Activated CD8-positive, alpha-beta memory T cell treated with anti-CD3 and anti-CD28 coated beads for 24 hours (primary cell): ENCODE data around the gene IQSEC3.
"Not testable (repeated sequence)": the region's sequence is repeated elsewhere in the genome, so short reads cannot be mapped to it uniquely, and the experiment has no call there.

Source experiments
- DNase-seq: peaks from one replicate; pipeline ENCODE4 v3.0.0-alpha.2; 2020

IQSEC3 gene

DNA sequence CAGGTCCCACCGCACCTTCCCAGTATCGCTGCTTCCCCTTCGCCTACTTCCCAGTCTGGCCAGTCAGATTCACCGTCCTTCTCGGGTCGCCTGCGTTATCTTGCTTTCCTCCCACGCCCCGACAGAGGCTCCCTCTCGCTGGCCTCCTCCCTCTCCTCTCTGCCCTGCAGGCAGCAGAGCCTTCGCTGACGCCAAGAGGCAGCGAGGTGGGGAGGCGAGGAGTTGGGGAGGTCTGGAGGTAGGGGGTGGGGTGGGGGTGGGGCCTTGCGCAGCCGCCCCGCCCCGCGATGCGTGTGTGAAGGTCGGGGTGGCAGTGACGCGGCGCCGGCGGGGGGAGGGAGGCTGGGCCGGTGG is at the start of gene IQSEC3:
Gene IQSEC3 (plus strand): TSS at position 340 of the 354 bp plus-strand sequence. CDS start 116 bp downstream, outside the sequence.
- not testable (repeated sequence) for DNase-seq

DNA sequence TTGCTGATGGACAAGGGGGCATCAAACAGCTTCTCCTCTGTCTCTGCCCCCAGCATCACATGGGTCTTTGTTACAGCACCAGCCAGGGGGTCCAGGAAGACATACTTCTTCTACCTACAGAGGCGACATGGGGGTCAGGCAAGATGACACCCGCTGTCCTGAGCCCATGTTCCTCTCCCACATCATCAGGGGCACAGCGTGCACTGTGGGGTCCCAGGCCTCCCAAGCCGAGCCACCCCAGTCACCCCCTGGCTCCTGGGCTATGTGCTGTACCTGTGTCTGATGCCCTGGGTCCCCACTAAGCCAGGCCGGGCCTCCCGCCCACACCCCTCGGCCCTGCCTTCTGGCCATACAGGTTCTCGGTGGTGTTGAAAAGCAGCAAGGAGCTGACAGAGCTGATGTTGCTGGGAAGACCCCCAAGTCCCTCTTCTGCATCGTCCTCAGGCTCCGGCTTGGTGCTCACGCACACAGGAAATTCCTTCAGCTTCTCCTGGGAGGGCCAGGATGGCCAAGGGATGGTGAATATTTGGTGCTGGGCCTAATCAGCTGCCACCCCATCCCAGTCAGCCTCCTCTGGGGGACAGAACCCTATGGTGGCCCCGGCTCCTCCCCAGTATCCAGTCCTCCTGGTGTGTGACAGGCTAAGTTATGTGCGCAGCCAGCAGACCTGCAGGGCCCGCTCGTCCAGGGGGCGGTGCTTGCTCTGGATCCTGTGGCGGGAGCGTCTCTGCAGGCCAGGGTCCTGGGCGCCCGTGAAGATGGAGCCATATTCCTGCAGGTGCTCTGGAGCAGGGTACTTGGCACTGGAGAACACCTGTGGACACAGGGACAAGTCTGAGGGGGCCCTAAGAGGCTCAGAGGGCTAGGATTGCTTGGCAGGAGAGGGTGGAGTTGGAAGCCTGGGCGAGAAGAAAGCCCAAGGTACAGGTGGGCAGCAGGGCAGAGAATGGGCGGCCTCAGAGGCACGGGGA is 48.9 kb upstream of the IQSEC3 start:
- DNase-seq, result peak; percentile 43

DNA sequence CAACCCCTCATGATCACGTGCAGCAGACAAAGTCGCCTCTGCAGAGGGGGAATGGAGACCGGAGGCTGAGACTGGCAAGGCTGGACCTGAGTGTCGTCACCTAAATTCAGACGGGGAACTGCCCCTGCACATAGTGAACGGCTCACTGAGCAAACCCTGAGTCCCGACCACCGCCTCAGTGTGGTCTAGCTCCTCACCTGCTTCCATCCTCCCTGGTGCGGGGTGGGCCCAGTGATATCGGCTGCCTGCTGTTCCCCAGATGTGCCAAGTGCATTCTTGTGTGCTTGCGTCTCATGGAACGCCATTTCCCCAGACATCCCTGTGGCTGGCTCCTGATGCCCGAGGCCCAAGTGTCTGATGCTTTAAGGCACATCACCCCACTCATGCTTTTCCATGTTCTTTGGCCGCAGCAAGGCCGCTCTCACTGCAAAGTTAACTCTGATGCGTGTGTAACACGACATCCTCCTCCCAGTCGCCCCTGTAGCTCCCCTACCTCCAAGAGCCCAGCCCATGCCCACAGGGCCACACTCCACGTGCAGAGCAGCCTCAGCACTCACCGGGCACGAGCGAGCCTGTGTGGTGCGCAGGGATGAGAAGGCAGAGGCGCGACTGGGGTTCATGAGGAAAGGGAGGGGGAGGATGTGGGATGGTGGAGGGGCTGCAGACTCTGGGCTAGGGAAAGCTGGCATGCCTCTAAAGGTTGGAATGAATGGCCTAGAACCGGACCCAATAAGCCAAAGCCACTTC is 47.6 kb upstream of the IQSEC3 start:
- DNase-seq, result peak; percentile 21

DNA sequence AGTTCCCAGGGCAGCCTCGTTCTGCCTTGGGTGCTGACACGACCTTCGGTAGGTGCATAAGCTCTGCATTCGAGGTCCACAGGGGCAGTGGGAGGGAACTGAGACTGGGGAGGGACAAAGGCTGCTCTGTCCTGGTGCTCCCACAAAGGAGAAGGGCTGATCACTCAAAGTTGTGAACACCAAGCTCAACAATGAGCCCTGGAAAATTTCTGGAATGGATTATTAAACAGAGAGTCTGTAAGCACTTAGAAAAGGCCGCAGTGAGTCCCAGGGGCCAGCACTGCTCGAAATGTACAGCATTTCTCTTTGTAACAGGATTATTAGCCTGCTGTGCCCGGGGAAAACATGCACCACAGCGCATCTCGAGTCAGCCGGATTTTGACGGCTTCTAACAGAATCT is 46.7 kb upstream of the IQSEC3 start:
- peak; percentile 33 for DNase-seq

DNA sequence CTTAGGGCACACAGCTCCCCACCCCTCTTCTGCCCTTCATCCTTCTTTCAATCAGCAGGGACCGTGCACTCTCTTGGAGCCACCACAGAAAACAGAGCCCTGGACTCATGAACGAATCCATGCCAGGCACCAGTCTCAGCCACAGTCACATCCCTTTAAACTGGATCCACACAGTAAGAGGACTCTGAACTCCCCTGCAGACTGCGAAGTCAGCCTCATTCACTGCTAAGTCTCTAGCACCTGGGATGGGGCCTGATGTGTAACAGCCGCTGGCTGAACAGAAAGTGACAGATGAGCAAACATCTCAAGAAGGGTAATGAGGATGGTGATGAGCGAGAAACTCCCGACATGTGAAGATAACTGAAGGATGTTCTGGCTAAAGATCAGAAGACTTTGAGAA is 45.8 kb upstream of the IQSEC3 start:
- peak; percentile 54 for DNase-seq

DNA sequence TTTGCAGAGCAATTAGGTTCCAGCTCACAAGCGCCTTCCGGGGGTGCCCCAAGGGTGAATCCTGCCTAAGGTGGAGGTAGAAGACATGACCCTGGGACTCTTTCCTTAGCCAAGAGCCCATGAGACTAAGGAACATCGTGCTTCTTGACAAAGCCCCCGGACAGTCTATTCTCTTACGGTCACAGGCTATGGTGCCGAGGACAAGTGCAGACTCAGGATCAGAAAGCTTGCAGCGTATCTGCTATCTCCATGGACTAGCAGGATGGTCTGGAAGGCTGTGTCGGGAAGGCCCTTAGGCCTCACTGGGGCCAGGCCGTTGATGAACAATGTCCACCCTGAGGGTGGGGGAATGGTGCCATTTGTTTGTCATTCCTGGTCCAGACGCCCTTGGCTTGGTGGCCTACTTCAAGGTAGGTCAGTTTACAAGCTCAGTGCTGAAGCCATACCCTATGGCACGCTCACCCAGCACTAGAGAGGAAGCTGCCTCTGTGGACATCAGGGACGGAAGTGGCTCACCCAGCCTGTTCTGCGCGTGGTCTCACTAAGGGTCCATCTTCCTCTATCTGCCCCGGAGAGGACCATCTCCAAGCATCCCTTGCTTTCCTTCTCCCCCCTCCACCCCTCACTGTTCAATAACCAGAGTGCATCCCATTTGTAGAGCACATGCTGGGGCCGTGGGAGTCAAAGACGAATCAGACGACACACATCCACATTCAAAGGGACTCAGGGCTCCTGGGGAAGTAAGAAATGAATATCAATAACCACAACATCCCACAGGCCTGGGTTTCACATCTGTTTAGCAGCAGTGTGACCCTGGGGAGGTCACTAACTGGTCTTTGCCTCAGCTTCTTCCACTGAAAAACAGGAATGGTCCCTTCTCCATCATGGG is 45.0 kb upstream of the IQSEC3 start:
- peak; percentile 62 for DNase-seq

DNA sequence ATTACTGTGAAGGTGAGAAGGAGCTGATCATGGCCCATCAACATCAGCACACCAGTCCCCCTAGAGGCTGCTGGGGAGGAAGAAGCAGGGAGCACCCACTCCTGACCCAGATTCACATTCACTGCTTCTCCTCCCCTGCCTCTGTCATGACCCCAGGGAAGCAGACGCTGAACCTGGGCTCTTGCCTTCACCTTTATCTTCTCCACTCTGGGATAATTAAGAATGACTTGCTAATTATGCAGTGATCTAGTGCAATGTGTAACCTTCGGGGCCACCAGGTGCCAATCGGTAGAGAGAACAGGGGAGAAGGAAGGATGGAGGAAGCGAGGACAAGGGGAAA is 44.4 kb upstream of the IQSEC3 start:
- no peak for DNase-seq

DNA sequence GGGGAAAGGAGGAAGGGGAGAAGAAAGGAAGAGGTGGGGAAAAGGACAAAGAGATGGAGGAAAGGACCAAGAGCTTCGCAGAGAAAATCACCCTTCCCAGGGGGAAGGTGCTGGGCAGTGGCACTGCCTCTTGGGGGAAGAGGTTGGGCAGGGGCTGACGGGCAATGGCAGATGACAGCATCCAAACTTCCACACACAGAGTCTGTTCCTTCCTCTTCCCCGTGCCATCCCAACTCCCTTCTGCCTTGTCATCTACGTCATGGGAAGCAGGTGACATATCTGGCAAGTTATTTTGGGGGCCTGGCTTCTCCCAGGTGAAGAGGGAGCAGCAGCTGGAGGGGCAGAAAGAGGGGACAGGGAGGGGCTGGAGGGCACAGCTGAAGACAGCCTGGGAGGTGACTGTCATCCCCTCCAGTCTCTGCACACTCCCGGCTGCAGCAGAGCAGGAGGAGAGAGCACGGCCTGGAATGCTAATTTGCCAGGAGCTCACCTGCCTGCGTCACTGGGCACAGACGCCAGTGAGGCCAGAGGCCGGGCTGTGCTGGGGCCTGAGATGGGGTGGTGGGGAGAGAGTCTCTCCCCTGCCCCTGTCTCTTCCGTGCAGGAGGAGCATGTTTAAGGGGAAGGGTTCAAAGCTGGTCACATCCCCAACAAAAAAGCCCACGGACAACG is 43.9 kb upstream of the IQSEC3 start:
- peak; percentile 57 for DNase-seq

DNA sequence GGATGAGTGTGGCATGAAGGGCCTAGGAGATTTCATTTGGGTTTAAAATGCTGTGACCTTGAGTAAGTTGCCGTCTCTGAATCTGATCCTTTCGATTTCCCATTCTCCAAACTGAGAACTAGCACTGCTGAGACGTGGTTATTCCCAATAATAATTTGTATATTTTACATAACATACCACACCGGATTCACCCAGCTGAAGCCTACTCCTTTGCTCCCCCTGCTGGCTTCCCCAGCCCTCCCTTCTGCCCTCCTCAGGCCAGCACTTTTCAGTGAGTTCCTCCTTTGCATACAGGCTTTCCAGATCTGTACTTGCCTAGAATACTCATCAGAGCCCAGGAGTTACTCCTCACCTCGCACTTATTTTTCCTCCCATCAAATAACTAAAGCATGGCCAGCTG is 38.7 kb upstream of the IQSEC3 start:
- not testable (repeated sequence) for DNase-seq

DNA sequence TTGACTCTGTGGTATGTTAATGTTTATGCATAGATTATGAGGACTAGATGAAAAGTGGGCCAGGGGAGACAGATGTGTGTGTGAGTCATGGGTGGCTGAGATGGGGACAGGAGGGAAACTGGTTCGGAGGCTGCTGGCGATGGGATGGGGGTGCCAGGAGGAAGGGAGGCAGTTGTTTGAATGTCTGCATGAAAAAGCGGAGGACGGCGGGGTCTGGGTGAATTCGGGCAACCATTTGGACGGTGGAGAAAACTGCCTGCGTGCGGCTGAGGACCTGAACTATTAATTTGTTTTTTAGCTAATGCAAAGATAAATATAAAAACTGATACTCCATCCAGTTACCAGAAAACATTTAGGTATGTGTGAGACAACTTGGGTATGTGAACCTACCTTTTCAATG is 27.8 kb upstream of the IQSEC3 start:
- not testable (repeated sequence) for DNase-seq

DNA sequence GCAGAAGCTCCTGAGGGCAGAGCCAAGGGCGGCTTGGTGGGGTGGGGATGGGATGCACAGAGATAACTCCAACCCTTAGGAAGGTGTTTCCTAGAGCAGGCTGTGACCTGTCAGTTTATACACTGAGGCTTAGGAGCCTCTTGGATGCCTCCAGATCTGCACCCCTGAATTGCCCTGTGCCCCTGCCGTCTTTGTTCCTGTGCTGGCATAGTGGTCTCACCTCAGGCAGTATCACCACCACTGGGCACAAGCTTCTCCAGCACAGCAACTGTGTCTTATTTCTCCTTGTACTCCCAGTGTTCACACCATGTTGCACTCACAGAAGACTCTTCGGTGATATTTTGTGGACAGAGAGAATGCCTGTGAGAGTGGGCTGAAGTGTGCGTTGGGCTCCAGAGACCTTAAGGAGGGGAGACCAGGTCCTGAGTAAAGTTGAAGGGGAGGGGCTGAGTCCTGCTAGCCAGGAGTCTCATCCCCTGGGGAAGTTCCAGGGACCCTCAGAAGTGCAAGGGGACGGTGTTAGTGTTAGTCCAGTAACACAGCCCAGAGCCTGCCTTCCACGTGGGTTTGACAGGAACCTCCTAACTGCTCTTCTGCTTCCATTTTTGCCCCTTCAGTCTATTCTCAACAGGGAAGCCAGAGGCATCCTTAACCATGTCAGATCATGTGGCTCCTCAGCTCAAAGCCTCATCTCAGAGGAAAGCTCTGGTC is 26.9 kb upstream of the IQSEC3 start:
- not testable (repeated sequence) for DNase-seq

DNA sequence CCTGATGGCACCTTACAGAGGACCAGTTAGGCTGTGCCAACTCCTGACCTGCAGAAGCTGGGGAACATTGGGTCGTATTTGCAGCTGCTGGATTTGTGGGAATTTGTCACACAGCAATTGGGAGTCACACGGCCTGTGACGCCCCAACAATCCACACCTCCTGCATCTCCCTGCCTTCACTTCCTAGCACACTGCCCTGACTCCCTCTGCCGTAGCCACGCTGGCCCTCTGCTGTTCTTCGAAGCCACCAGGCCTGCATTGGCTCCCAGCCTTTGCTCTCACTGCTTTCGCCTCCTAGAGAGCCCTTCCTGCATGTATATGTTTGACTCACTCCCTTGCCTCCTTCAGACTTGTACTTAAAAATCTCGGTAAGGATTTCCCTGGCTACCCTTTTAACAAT is 22.2 kb upstream of the IQSEC3 start:
- DNase-seq, result not testable (repeated sequence)

DNA sequence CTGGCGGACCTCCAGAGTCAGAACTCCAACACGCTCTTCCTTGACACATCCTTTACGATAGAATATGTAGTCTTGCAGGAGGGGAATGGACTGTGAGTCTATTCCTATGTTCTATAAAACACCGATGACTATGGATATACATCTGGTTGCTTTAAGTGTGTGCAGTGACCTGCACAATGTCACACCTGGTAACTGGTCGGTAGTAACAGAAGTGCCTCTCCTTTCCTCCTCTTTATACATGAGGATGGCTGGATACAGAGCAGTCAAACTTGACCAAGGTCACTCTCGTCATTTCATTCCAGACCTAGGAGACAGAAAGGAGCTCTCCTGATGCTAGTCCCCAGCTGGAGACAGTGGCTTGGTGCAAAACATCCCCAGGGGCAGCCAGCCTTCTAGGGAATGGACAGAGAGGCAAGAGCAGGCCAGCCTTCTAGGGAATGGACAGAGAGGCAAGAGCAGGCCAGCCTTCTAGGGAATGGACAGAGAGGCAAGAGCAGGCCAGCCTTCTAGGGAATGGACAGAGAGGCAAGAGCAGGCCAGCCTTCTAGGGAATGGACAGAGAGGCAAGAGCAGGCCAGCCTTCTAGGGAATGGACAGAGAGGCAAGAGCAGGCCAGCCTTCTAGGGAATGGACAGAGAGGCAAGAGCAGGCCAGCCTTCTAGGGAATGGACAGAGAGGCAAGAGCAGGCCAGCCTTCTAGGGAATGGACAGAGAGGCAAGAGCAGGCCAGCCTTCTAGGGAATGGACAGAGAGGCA is 21.2 kb upstream of the IQSEC3 start:
- DNase-seq, result not testable (repeated sequence)

DNA sequence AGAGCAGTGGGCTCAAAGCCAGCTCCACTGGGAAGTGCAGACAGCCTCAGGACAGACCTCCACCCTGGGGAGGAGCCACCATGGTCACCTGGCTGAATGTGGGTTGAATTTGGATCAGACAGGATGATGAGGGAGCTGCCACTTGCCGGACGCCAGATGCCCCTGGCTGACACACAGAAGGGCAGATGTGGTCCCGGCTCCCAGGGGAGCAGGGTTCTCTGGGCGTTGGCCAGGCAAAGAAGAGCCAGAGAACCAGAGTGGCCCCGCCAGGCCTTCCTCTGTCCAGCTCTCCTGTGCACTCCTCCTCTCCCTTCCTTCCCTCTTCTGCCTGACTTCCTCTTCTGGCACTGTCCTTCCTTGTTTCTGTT is 20.6 kb upstream of the IQSEC3 start:
- not testable (repeated sequence) for DNase-seq

DNA sequence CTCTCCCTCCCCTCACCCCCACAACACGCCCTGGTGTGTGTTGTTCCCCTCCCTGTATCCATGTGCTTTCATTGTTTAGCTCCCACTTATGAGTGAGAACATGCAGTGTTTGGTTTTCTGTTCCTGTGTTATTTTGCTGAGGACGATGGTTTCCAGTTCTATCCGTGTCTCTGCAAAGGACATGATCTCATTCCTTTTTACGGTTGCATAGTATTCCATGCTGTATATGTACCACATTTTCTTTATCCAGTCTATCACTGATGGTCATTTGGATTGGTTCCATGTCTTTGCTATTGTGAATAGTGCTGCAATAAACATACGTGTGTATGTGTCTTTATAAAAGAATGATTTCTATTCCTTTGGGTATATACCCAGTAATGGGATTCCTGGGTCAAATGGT is 20.0 kb upstream of the IQSEC3 start:
- DNase-seq, result not testable (repeated sequence)

DNA sequence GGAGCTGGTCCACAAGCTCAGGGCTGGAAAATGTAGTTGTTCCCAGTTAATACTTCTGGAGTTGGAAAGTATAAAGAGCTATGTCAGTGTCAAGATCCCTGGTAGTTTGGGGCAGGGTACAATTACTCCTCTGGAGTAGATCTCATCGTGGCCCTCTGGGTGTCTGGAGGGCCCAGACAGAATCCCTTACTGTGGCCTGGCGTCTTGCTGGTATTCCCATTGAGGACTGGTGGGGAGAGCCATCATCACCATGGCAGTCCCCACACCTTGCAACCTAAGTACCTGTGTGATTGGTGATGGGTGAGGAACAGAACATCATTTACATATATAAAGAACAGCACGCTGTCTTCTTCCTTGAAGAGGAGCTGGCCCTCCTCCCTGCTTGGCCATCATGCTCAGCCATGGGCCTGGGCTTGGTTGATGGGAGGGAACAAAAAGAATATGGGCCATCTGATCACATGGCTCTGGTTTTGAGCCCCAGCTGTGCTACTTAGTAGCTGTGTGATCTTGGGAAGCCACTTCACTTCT is 18.8 kb upstream of the IQSEC3 start:
- DNase-seq, result not testable (repeated sequence)

DNA sequence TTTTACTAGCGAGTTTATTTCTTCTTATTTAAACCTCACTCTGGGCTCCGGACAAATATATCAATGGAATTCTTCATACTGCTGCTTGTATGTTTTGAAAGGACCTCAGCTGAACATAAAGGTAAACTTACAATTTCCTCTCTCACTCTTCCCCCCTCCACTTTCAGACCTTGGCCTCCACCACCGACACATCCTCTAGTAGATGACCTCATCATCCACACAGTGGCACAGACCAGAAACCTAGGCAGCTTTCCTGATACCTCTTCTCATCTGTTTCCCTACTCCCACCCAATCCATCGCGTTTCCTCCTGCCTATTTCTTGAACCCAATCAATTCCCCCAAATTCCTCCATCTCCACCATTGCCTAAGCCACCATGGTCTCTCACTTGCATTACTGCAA is 17.4 kb upstream of the IQSEC3 start:
- DNase-seq, result not testable (repeated sequence)

DNA sequence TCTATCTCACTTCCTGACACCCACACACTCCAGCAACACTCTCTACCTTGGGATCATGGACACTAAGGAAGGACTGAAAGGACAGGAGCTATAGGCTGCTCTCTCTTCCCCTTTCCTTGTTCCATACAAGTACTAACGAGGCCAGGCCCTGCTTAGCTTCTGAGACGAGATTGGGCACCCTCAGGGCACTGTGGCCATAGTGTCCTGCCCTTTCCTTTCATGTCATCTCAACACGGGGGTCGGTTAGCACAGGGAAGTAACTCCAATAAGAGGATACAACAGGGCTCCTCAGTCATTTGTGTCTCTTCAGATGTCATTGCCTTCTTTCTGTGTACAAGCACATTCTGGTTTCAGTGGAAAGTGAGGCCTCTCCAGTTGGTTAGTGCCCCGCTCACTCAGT is 15.5 kb upstream of the IQSEC3 start:
- not testable (repeated sequence) for DNase-seq

DNA sequence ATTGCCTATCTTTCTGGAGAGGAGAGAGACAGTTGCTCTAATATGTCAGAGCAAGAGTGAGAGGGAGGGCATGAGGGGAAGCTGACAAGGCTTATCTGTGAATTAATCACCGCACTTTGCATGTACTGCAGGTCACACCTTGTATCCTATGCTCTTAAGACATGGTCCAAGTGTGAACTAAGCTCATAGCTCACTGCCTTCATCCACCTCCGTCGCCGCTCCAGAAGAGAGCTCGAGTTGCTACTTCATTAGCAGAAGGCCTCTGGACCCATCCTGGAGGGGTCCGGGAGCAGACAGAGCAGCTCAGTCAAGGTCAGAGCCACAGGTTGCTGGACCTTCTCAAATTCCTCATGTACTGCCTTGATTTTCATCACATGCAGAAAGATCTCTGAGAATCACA is 14.6 kb upstream of the IQSEC3 start:
- DNase-seq, result not testable (repeated sequence)

DNA sequence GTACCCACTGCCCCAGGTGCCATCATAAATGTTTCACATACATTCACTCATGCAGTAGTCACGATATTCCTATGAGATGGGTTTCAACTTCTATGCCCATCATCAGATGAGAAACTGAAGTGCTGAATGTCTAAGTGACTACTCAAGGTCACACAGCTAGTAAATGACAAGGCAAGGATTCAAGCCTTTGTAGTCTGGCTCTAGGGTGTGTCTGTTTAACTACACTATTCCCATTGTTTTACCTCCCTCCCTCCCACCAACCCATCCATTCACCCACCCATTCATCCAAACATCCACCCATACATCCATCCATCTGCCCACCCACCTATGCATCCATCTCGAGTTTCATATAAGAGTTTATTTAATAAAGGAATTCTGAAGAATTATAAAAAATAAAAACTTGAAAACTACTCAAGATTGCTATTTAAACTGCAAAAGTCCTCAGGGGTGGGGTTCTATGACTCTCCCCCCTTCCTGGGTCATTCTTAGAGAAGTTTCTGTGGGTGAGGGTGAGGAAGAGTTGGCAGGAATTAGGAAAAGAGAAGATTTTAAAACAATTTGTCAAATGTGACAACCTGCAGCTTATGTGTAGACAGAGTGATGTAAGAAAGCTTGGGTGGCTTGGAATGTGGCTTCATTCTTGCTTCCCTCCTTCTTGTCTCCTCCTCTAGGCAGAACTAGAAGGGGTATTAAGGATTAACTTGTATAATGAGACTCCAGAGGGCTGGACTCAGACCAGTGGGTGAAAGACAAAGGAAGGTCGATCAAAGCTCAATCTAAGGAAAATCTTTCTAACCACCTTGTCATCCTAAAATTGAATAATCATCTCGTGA is 13.4 kb upstream of the IQSEC3 start:
- not testable (repeated sequence) for DNase-seq
